Measurements from ENCODE around the gene SGPP2. TPM values are rescaled to one million over a fixed set of nuclear protein-coding genes. Genes with fewer than 3 reads are reported as not detected.
"Not testable (repeated sequence)": the region's sequence is repeated elsewhere in the genome, so short reads cannot be mapped to it uniquely, and the experiment has no call there.

SGPP2 gene
- total RNA-seq, 2 donors from 2014 or later = 0.28 TPM; not detected in 1

DNA sequence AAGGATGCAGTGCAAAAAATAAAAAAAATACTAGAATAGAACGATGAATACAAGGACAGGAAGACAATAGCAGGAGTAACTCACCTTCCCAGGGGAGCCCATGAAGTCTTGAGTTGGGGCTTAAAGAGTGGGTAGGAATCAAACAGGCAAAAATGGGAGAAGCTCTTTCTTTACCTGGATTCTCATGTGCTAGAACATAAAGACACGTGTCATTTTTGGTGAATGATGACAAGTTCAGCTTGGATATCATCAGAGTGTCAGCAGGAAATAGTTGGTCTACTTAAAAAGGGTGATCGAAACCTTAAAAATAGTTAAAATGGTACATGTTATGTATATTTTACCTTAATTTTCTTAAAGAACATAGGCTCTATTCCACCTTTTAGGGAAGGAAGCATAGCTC lies 5.7 kb downstream of the SGPP2 start:
- H3K27me3 ChIP-seq (replicated peaks; ENCODE audit: insufficient read depth) = no peaks in the 10 kb centered on the region
- ATAC-seq (ENCODE audit: insufficient number of reproducible peaks, low FRiP score, low read depth) (no peak), DNase-seq (ENCODE audit: low spot score) (no peak)
- peaks cover 0 to under 1% of the 10 kb centered on the region in 2 donors for H3K4me1 ChIP-seq (ENCODE audit: control insufficient read depth in 1 of 2, low read depth in 2 of 2)
- H3K4me3 ChIP-seq = no peak overlapping the region
- TF ChIP-seq, protein P1, sequence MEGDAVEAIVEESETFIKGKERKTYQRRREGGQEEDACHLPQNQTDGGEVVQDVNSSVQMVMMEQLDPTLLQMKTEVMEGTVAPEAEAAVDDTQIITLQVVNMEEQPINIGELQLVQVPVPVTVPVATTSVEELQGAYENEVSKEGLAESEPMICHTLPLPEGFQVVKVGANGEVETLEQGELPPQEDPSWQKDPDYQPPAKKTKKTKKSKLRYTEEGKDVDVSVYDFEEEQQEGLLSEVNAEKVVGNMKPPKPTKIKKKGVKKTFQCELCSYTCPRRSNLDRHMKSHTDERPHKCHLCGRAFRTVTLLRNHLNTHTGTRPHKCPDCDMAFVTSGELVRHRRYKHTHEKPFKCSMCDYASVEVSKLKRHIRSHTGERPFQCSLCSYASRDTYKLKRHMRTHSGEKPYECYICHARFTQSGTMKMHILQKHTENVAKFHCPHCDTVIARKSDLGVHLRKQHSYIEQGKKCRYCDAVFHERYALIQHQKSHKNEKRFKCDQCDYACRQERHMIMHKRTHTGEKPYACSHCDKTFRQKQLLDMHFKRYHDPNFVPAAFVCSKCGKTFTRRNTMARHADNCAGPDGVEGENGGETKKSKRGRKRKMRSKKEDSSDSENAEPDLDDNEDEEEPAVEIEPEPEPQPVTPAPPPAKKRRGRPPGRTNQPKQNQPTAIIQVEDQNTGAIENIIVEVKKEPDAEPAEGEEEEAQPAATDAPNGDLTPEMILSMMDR (IDR thresholded peaks at IDR 0.05) = no peak
- no peak overlapping the region for H3K27ac ChIP-seq
- H3K9me3 ChIP-seq = no peaks in the 10 kb centered on the region
- H3K36me3 ChIP-seq = no peaks in the 10 kb centered on the region

DNA sequence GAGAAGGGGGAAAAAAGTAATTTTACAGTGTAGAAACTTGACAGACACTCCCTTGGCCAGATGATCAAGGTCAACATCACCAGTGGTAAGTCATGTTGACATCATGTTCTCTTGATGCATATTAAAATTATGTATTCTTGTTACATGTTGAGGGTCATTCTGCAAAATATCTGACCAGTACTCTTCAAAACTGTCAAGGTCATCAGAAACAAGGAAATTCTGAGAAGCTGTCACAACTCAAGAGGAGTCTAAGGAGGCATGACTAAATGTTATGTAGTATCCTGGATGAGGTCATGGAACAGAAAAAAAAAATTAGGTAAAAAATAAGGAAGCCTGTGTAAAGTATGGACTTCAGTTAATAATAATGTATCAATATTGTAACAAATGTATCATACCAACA lies 6.3 kb downstream of the SGPP2 start:
- DNase-seq (ENCODE audit: low spot score) (no peak), ATAC-seq (ENCODE audit: insufficient number of reproducible peaks, low FRiP score, low read depth) (no peak)
- Histone ChIP-seq H3K4me3 (no peak overlapping the region), H3K4me1 (ENCODE audit: control insufficient read depth in 1 of 2, low read depth in 2 of 2) (no peaks in the 10 kb centered on the region), H3K27ac (no peak overlapping the region), H3K9me3 (no peaks in the 10 kb centered on the region), H3K27me3 (replicated peaks; ENCODE audit: insufficient read depth) (no peaks in the 10 kb centered on the region), H3K36me3 (no peaks in the 10 kb centered on the region)
- TF ChIP-seq, protein P1 (IDR thresholded peaks at IDR 0.05) = no peak

DNA sequence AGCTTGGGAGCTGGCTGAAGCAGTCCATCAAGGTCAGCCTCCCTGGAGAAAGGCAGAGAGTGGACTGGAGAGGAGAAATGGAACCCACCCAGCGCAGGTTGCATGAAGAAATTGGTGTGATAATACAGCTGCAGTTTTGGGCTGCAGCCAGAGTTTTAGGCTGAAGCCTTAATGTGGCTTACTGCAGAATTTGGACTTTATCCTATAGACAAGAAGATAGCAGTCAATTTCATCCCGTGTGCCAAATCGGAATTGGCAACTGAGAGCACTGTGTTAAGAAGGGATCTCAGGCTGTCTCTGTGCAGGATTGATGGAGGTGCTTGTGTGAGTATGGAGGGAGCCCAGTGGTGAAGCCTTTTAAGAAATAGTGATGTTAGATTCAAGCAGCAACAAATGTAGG lies 7.5 kb downstream of the SGPP2 start:
- TF ChIP-seq, protein P1 (IDR thresholded peaks at IDR 0.05) = no peak
- no peak for DNase-seq (ENCODE audit: low spot score)

DNA sequence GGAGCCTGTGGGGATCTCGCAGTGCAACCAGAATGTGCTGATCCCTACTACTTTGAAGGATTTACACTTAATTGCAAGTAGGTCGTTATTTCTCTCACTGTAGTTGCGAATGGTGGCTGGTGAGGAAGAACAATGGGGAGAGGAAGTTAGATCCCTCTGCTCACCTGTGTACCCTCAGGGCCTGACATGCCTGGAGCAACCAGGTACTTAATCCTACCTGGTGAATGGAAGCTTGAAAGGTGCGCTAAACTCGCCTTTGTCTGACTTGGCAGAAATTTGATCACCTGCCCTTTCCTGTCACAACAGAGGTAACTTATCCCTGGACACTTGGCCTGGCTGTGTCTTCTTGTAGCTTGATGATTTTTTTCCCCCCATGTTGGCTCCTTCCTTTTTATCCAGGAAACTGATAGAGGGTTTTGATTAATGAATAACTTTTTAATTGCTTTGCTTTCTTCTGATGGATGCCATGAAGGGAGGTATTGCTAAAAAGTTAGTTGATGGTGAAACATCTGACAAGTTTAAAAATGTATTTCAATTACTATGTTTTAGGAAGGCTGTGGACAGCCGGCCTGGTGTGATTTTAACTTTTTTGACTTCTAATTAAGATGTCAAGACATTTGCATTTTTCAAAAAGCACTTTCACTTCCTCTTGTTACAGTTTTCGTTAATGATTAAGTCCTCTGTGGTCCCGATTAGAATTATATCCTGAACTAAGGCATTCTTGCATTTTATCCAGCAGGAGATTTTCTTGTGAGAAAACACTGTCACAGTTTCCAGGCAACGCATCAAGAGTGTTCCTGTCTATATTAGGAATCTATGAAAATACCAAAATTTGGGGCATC lies 9.2 kb downstream of the SGPP2 start:
- no peaks in the 10 kb centered on the region for H3K36me3 ChIP-seq
- no peak overlapping the region for H3K4me3 ChIP-seq
- H3K9me3 ChIP-seq = no peaks in the 10 kb centered on the region
- ATAC-seq (ENCODE audit: insufficient number of reproducible peaks, low FRiP score, low read depth) = no peak
- no peaks in the 10 kb centered on the region for H3K27me3 ChIP-seq (replicated peaks; ENCODE audit: insufficient read depth)
- H3K27ac ChIP-seq = no peak overlapping the region
- no peaks in the 10 kb centered on the region for H3K4me1 ChIP-seq (ENCODE audit: control insufficient read depth in 1 of 2, low read depth in 2 of 2)
- DNase-seq (ENCODE audit: low spot score) = no peak
- TF ChIP-seq, protein P1 (IDR thresholded peaks at IDR 0.05) = no peak

More for the DNA sequence above, 7.5 kb downstream of the SGPP2 start:
- no peak for ATAC-seq (ENCODE audit: insufficient number of reproducible peaks, low FRiP score, low read depth)
- H3K27ac ChIP-seq = no peak overlapping the region
- H3K4me1 ChIP-seq (ENCODE audit: control insufficient read depth in 1 of 2, low read depth in 2 of 2) = no peaks in the 10 kb centered on the region
- H3K36me3 ChIP-seq = no peaks in the 10 kb centered on the region
- H3K9me3 ChIP-seq = no peaks in the 10 kb centered on the region
- H3K4me3 ChIP-seq = no peak overlapping the region
- H3K27me3 ChIP-seq (replicated peaks; ENCODE audit: insufficient read depth) = no peaks in the 10 kb centered on the region

DNA sequence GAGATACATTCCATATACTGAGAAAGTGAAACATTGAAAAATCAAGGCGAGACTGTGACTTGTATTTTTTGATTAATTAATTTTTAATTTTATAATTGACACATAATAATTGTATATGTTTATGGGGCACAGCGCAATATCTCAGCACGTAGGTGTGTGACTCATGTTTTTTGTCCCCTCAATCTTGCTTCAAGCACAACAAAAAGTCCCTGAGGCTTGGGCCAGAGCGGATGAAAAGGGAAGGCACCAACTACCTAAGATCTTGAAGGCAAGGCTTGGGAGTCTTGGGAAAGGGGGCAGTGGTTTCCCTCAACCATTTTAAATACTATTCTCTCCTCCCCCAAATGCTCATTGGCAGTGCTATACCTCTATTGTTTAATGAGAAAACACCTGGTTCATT lies 9.9 kb downstream of the SGPP2 start:
- DNase-seq (ENCODE audit: low spot score) (no peak), ATAC-seq (ENCODE audit: insufficient number of reproducible peaks, low FRiP score, low read depth) (no peak)
- no peaks in the 10 kb centered on the region for H3K27me3 ChIP-seq (replicated peaks; ENCODE audit: insufficient read depth)
- no peak overlapping the region for H3K27ac ChIP-seq
- H3K9me3 ChIP-seq = no peaks in the 10 kb centered on the region
- H3K4me3 ChIP-seq = no peak overlapping the region
- H3K36me3 ChIP-seq = no peaks in the 10 kb centered on the region
- H3K4me1 ChIP-seq (ENCODE audit: control insufficient read depth in 1 of 2, low read depth in 2 of 2) = no peaks in the 10 kb centered on the region
- TF ChIP-seq, protein P1 (IDR thresholded peaks at IDR 0.05) = no peak

DNA sequence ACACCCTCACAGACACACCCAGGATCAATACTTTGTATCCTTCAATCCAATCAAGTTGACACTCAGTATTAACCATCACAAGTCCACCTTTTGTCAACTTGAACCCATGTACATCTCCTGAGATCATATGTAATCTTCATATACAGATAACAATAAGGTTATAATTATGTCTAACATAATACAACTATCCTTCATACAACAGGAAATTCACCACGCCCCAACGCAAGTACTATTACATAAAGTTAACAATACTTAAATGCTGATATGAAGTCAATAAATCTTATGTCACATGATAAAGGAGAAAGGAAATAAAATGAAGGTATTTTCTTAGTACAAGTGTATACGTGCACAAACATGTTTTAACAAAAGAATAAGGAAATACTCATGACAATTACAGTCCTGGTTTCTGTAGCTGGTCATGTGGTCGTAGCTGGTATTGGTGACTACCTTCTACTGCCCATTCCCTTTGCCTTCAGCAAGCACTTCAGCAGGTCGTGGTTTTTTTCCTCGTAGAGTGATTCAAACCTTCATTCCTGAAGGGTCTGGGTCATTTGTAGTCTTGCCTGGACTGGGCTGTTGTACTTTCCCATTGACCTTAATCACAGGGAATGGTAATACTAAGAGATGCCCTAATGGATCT lies 11.2 kb downstream of the SGPP2 start:
- not testable (repeated sequence) for H3K27me3 ChIP-seq (replicated peaks; ENCODE audit: insufficient read depth); H3K27ac ChIP-seq; DNase-seq (ENCODE audit: low spot score); ATAC-seq (ENCODE audit: insufficient number of reproducible peaks, low FRiP score, low read depth); H3K4me1 ChIP-seq (ENCODE audit: control insufficient read depth in 1 of 2, low read depth in 2 of 2); H3K36me3 ChIP-seq; H3K4me3 ChIP-seq; H3K9me3 ChIP-seq
